LNCAP (cell line): ENCODE measurements around the gene HHIP.

ENCODE experiments used
- CTCF ChIP-seq: fragments of 450-650 bp; IDR thresholded peaks from 2 replicates; pipeline ENCODE4 v1.5.1; 2017; ENCODE audit warnings: mild to moderate bottlenecking

Gene HHIP

GRCh38 chr4:144633215-144633614, 12.7 kb upstream of the HHIP start:
- TF ChIP-seq CTCF, result no peak

- TF ChIP-seq CTCF, result no peak
Measured at GRCh38 chr4:144634978-144635747, 10.8 kb upstream of the HHIP start.

- TF ChIP-seq CTCF, result no peak
Measured at GRCh38 chr4:144644368-144645101, 1.4 kb upstream of the HHIP start.

GRCh38 chr4:144645102-144645630, 790 bp upstream of the HHIP start:
- no peak for TF ChIP-seq CTCF

GRCh38 chr4:144646523-144647094, 653 bp downstream of the HHIP start:
- TF ChIP-seq CTCF, result no peak

GRCh38 chr4:144647095-144647561, 1.2 kb downstream of the HHIP start:
- no peak for TF ChIP-seq CTCF

GRCh38 chr4:144647590-144647989, 1.6 kb downstream of the HHIP start:
- TF ChIP-seq CTCF, result no peak
